HG02852 (cell line): ENCODE results near the gene USP9X.
"Not testable (repeated sequence)": the region's sequence is repeated elsewhere in the genome, so short reads cannot be mapped to it uniquely, and the experiment has no call there.

Experiments
- ATAC-seq: cut with Tn5 transposase; IDR thresholded peaks from one replicate; pipeline ENCODE4 v1.9.1; 2021; ENCODE audit warnings: mild to moderate bottlenecking, moderate library complexity; ENCODE audit not compliant: unreplicated experiment

USP9X gene

DNA sequence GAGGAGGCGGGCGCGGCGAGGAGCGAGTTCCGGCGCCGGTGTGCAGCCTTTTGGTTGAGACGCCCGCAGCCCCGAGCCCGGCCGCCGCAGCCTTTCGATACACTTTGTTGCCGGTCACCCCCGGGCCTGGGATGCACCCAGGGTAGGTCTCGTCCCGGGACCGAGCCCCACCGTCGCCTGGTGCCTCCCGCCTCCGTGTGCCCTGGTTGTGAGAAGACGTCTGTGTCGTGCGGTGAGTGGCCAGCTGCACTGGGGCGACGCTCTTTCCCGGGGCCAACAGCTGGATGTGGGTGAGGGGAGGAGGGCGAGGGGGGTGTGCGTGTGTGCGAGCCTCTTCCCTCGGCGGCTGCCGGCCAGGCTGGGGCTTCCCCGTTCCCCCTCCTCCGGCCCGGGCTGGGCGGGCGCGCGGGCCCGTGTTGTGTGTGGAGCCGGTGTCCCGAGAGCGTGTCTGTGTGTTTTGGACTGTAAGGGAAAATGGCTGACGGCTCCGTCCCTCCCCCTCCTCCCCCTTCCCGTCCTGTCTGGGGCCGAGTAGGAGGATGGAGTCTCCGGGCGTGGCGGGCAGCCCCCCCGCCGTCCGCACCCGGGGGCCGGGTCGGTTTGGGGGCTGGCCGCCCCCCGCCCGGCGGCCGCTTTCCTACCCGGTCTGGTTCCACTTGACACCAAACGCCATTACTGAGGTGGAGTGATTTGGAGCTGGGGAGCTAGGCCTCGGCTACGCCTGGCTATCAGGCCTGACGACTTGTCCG, 807 bp downstream of the USP9X start:
- peak; percentile 12 for ATAC-seq

DNA sequence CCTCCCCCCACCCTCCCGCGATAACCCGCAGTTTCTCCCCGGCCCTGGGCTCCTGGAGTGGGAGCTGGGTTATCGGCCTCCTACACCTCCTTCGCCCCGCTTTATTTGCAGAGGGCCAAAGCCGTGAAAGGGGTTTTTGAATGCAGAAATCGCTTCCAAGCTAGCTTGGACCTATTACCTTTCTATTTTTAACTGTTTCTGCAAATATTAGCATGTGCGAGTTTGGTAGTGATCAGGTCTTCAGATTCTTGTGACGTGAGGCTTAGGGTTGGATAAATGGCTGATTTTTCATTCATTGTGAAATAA, 1.3 kb downstream of the USP9X start:
- no peak for ATAC-seq

DNA sequence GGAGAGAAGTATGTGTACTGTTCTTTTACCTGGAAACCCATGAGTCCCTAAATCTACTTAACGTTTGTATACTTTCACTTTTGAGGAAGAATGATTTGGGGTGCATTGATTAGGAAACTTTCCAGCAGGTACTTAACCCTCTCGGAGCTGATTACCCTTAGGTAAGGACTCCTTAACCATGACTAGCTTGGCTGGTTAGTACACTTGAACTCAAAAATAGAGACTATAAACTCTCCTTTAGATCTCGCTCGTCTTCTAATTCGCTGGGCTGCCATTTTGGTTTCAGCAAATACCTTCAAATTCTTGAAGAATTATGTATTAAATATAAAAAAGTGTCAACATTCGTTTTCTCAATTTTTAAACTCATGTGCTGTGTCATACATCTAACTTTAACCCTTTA, 2.0 kb downstream of the USP9X start:
- no peak for ATAC-seq

DNA sequence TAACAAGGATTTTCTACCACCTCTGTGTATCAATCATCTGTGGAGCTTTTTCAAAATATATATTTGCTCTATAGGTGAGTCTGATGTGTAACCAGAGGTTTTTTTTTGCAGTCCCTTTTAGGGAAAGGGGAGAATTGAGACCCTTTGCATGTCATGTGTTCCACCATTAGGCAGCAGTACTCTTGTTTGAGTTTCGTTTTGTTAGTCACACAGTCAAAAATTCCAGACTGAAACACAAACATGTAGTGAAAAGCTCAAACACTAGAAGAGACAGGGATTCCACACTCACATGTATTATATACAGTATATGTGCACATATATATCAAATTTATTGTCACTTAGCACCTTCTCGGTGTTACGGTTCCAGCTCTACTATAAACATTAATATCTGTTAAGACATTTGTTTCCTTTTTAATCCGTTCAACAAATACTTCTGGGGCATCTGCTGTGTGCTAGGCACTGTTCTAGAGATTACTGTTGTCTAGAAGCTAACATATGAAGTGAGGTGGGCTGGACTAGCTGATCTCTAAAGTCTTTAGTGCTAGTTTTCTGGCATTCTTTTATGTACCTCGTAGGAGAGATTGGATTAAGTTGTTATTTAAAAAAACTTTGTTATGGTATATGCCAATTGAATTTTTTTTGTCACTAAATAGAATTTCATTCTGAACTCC, 5.5 kb downstream of the USP9X start:
- ATAC-seq = no peak

DNA sequence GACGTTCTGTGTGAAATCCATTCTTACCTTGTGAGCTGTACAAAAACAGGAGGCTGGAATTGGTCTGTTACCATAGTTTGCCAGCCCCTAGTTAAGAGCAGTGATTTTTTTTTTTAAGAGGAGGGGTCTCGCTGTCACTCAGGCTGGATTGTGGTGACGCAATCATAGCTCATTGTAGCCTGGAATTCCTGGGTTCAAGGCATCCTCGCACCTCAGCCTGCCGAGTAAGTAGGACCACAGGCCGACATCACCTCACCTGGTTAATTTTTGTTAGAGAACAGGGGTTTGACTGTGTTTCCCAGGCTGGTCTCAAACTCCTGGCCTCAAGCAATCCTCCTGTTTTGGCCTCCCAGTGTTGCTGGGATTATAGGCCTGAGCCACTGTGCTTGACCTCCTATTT, 7.5 kb downstream of the USP9X start:
- ATAC-seq = no peak

DNA sequence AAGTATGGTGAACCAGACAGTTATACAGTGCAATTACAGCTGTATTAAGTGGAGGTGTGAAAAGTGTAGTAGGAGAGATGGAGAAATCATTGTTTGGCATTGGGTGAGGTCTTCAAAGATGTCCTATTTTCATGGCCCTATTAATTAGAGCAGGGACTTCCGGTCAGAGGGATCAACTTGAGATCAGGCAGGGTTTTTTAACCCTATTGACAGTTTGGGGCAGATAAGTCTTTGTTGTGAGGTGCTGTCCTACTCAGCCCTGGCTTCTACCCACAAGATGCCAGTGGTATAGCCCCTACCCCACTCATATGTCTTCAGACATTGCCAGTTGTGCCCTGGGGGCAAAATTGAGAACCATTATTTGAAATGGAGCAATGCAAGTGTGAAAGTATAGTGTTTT, 9.9 kb downstream of the USP9X start:
- ATAC-seq = no peak

DNA sequence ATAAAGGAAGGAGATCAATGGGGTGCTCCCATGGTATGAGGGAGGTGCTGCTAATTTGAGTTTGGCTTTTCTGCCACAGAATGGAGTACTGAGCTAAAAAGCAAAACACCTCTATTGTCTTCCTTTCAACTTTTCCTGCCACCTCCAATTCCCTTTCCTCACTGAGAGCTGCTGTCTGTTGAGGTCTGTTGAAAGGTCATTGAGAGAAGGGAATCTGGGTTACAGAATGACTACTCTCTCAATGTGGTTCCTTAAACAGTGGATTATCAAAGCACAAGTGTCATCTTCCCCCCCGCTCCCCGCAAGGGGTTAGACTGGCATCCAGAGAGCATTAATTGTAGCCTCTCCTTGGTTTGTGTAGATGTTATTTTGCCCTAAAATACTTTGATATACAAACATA, 10.7 kb downstream of the USP9X start:
- no peak for ATAC-seq

DNA sequence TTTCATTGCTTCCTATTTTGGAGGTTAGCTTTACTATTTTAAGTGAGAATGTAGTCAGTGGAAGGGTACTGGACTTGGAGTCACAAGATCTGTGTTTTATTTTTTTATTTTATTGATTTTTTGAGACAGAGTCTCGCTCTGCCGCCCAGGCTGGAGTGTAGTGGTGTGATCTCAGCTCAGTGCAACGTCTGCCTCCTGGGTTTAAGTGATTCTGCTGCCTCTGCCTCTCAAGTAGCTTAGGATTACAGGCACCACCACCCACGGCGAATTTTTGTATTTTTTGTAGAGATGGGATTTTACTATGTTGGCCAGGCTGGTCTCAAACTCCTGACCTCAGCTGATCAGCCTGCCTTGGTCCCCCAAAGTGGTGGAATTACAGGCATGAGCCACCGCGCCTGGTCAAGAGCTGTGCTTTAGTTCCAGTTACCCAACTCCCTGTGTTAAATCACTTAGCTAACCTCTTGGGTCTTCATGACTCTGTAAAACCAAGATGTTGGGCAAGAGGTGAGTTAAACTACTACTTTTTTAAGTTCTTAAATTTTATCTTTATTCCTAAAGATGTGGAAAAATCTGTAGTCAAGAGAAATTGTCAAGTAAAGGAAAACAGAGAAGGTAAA, 11.2 kb downstream of the USP9X start:
- ATAC-seq = no peak

DNA sequence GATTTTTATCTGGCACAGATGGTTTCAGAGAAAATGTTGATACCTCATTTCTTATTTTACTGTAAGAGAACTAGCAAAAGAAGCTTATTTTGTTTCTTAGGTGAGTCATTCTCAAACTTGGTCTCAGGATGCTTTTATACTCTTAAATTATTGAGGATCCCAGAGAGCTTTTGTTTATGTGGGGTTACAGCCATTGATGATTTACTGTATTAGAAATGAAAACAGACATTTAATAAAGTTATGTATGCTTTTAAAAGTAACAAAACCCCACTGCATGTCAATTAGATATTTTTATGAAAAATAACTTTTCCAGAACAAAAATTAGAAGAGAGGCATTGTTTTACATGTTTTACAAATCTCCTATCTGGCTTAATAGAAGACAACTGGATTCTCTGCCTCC, 12.1 kb downstream of the USP9X start:
- ATAC-seq = no peak

DNA sequence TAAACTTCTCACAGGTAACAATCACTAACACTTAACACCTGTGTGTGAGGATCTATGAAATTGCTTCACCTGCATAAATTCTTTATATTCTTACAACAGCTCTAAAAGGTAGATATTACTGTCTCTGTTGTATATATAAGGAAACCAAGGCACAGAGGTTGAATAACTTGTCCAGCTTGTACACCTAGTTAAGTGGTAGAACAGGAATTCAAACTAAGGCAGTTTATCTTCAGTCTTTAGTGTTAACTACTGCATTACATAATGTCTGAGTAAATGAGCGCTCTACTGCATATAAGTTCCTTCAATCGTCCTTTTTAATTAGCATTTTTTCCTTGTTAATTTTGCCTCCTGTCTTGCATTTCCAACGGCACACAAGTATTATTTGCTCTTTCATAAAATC, 15.0 kb downstream of the USP9X start:
- ATAC-seq = no peak

DNA sequence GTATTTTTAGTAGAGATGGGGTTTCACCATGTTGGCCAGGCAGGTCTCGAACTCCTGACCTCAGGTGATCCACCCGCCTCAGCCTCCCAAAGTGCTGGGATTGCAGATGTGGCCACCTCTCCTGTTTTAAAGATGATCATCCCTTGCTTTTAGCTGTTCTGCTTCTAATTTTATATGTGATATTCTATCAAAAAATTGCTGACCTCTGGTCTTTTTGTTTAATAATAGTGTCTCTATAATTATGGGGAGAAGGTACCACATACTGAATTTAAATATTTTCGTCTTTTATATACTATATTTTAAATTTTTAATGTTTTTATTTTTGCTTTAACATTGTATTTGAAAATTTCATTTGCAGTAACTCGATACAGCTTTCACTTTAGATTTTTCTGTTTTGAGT, 15.6 kb downstream of the USP9X start:
- ATAC-seq = no peak

DNA sequence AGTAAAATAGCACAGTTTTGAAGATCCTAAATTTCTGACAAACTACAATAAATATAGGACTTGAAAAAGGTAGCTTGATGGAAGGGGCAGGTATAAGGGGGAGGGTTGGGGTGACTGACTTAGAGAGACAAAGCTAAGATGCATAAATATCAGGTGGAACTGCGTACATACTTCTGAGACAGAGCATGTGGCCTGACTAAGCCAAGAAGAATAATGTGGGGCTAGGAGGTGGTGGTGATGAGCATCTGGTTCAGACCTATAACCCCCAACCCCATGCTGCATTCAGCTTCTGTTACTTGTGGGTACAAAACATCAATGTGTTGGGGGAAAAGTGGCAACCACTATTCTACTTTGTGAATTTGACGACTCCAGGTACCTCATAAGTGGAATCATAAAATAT, 19.8 kb downstream of the USP9X start:
- no peak for ATAC-seq

DNA sequence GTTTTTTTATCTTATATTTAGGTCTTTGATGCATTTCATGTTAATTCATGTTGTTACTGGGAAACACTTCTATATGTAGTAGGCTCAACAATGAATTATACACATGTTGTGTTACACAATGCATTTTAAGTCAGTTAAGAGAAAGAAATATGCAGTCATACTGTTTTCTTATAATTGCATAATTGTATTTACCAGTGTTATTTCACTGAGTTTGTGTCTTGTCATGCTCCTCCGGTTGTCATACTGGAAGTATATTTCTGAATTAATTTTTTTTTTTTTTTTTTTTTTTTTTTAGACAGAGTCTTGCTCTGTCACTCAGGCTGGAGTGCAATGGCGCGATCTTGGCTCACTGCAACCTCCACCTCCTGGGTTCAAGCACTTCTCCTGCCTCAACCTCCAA, 21.0 kb downstream of the USP9X start:
- not testable (repeated sequence) for ATAC-seq

DNA sequence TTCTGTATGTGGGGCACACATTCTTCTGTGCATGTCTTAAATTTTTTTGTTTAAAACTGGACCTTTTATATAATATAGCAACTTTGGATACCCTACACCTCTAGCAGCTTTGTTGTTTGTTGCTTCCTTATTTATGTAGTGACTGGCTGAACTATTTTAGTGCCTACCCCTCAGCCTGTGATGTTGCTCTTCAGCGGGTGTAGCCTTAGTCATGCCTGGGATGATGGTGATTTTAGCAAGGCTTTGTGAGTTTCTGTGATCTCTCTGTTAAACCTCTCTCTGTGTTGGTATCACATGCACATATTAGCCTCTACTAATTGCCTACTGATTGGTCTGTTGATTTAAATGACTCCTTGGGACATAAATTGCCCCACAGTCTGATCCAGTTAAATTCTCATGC, 22.8 kb downstream of the USP9X start:
- no peak for ATAC-seq

DNA sequence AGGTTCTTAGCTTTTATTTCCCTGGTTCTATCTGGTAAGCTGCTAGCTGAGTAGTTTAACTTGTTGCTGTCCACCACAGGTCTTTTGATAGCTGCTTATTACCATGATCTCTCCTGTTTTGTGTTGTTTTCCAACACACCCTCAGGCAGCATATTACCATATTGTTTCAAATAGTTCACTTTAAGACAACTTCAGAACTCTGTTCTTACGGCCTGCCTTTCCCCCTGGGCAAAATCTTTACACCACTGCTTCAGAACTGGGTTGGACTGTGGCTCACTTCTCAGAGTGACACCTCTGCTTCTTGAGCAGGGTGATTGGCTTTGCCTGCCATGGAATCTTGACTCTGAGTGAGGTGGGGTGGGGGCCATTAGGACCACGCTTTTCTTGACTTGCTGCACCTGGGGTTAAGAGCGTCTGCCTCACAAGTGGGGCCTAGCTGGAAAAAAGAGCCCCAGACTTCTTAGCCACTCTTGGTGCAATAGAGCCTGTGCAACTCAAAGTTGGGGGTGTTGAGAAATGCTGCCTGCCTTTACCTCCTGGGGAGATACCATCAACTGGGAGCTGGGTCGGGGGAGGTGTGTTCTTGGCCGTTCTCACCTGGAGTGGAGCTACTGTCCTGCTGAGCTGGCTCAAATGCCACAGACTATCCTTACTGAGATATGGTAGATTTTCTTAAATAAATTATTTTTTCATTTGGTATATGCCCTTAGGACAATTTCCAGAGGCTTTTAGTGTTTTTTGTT, 23.4 kb downstream of the USP9X start:
- no peak for ATAC-seq

DNA sequence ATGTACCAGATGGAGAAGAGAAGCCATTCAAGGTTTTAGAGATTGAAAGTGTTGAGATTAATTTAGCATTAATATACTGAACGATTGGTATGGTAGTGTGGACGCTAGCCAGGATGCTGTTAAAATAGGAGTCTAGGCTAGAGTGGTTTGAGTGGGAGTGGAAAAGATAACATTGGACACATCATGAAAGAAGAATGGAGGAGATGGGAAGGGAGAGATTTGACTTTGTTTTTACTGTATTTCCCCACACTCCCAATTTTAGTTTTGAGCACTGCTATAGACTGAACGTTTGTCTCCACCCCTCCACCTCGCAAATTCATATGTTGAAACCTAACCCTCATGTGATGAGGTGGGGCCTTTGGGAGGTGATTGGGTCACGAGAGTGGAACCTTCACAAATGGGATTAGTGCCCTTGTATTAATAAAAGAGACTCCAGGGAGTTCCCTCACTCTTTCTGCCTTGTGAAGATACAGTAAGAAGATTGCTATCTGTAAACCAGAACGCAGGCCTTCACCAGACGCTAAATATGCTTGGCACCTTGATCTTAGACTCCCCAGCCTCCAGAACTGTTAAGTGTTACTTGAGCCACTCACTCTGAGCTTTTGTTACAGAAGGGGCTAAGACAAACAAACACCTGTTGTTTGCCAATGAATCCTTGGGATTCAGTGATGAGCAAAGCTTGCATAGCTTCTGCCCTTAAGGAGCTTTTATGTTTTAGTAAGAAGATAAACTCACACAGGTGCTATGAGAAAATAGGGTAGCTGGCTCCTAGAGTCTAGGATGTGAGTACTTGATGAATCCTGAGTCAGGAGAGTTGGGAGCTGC, 25.8 kb downstream of the USP9X start:
- no peak for ATAC-seq

DNA sequence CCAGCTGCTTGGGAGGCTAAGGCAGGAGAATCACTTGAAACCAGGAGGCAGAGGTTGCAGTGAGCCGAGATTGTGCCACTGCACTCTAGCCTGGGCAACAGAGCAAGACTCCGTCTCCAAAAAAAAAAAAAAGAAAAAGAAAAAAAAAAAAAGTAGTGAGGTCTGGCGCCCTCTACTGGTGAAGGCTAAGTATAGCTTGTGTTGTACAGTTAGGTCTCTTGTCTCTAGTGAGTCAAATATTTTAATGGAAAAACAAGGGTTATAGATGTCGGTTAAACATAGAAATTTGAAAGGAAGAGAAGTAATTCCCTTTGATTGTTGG, 29.8 kb downstream of the USP9X start:
- not testable (repeated sequence) for ATAC-seq

DNA sequence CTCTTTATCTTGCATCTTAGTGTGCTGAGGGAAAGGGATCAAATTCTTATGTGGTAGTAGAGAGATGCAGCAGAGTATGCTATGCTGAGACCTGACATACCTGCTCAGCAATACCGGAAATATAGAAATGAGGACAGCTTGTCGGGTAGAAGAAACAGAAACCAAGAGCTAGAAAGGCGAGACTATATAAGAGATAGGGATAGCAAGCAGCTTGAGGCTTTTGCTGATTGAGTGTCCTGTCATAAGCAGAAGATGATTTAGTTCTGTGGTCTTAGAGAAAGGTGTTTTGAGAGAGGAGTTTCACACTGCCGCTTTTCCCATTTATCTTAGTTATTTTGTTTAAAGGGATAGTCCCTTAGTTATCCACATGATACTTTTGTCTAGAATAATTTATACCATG, 31.7 kb downstream of the USP9X start:
- ATAC-seq = peak; percentile 84

DNA sequence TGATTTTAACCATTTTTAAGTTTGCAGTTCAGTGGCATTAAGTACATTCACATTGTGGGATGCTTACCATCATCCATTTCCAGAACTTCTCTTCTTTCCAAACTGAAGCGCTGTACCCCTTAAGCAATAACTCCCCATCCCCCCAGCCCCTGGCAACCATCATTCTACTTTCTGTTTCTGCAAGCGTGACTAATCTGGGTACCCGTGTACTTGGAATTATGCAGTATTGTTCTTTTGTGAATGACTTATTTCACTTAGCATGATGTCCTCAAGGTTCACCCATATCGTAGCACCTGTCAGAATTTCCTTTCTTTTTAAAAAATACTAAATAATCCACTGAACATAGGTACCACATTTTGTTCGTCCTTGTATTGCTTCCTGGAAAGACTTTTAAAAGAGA, 32.9 kb downstream of the USP9X start:
- ATAC-seq = no peak

DNA sequence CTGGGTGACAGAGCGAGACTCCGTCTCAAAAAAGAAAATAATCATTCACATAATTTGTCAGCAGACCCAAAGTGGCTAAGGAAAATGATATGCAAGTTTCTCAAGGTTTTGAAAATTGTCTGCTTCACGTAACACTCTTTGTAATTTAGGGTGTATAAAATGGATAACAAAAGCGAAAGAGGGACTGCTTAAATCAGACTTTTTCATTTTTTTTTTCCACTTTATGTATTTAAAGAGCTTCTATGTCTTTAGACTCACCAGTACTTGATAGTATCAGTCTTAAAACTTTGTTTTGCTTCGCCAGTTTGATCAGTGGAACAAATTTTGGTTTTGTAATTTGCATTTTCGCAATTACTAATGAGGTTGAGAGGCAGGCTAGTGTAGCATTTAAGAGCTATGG, 34.6 kb downstream of the USP9X start:
- no peak for ATAC-seq

DNA sequence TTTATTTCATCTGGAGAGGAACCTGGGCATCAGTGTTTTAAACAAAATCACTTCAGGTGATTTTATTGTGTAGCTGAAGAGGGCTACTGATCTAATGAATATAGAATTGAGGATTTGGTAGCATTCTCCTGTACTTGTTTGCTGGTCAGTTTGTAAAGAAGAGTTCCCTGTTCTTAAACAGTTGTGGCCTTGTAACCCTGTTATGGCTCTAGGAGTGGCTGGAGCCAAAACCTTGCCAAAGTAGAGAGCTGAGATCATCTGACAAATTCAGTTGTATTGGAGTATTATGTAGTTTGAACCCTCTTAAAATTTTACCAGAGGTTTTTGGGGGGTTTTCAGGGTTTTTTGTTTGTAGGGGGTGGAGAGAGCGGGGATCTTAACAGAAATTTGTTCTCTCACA, 36.5 kb downstream of the USP9X start:
- ATAC-seq = no peak
